Activated CD4-positive, alpha-beta T cell treated with anti-CD3 and anti-CD28 coated beads, Interleukin-2, amount 50 U/mL, for 16 hours (primary cell): ENCODE results near the gene SPTLC3.
A peak's percentile ranks its signal among the peaks of the same experiment; 100 is the strongest.

Experiments
- DNase-seq: peaks from one replicate; pipeline ENCODE4 v3.0.0-alpha.2; 2020

Gene SPTLC3

DNA sequence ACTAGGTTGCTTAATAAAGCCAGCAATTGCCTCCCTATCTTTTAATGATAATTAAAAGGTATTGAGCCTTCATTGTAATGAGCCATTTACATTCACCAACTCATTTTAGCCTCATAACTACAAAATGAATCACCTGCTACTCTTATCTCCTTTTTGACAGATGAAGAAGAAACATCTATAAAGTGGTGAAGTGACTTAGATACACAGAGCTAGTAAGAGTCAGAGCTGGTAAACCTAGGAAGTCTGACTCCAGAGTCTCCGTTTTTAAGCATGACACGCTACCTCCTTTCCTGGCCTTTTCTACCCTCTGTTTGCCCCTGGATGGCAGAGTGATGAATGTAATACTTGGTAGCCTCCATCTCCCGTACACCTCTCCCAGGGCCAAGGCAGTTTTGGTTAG lies 93.5 kb downstream of the SPTLC3 start:
- no peak for DNase-seq

DNA sequence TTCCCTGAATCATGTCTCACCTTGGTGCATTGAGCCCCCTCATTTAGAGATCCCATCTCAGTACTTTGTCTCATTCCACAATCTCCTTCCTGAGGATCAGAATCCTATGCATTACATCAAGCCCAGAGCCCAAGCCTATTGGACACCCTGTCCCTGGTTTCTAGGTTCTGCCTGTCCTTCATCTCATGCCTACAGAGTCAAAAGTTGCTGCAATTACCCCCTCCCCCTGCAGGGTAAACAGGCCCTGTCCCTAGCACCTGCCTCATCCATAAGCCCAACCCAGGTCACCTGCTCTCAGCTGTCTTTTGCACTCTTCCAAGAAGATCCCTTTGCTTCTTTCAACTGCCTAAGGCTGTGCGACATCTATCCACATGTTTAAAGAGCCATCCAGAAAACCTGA lies 93.9 kb downstream of the SPTLC3 start:
- no peak for DNase-seq

- DNase-seq: no peak
Observed at GRCh38 chr20:13105039-13105438, 96.3 kb downstream of the SPTLC3 start.

DNA sequence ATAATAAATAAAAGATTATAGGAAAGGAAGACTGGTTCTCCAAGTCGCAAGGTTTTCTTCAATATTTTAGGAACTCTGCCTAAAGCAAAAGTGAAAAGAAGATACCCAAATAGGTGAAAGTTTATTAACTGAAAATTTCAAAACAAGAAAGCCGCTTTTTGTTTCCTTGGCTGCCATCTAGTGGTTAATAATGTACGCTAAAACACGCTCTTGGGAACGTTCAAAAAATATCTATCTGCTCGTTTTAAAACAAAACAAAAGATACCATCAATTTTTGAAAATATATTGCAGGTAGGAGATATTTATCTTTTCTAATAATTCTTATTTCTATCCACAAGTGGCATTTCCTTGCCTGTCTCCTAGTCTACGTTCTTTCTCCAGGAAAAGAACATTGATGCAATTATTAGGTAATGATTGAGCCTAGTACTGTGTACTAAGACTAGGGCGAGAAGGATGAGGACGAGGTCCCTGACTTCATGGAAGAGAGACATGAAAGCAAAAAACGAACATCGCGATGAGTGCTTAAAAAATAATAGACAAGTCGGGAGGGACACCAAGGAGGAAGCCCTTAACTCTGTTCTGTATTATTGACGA lies 97.2 kb downstream of the SPTLC3 start:
- peak; percentile 22 for DNase-seq

GRCh38 chr20:13109658-13110057 lies 100.9 kb downstream of the SPTLC3 start:
- no peak for DNase-seq

- DNase-seq: no peak
Observed at GRCh38 chr20:13110796-13111195, 102.0 kb downstream of the SPTLC3 start.

DNA sequence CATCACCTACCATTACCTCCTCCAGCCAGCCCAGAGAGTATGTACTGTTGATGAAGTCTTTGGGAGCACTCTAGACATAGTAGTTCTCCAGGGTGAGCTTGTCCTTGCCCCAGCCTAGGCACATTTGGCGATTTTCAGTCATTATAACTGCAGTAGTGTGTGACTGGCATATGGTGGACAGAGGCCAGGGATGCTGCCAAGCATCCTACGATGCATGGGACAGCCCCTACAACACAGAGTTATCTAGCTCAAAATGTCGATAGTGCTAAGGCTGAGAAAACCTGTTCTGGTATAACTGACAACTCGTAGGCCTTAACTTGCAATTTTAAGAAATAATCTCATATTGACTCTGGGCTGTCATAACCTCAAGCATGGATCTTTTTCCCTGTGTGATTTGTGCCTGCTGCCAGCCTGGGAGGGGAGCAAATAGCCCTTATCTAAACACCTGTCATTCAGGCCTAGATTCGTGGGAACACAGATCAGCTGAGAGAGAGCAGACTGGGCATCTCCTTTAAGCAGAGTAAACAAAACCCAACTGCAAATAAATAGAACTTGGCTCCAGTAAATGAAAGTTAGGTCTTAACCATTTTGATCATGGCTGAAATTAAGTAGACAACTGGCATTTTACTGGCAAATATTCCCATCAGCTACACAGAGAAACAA lies 102.6 kb downstream of the SPTLC3 start:
- no peak for DNase-seq

GRCh38 chr20:13113731-13114130 lies 105.0 kb downstream of the SPTLC3 start:
- DNase-seq: no peak

DNA sequence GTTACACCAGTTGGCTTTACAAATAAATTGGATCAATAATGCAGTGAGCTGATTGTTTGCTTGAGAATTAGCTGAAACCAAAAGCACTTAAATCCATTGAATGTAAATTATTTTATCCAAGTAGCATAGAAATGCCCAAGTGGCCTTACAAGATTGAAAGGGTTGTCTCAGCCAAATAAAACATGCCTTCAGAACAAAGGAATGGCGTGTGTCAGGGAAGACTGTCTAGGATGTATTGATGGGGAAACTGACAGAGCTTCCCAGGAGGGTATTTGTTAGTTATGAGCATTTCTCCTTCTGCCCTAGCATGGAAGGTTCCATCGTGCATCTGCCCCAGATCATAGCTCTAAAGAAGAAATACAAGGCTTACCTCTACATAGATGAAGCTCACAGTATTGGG lies 108.4 kb downstream of the SPTLC3 start:
- no peak for DNase-seq

- DNase-seq: no peak
Observed at GRCh38 chr20:13118676-13119075, 109.9 kb downstream of the SPTLC3 start.

DNA sequence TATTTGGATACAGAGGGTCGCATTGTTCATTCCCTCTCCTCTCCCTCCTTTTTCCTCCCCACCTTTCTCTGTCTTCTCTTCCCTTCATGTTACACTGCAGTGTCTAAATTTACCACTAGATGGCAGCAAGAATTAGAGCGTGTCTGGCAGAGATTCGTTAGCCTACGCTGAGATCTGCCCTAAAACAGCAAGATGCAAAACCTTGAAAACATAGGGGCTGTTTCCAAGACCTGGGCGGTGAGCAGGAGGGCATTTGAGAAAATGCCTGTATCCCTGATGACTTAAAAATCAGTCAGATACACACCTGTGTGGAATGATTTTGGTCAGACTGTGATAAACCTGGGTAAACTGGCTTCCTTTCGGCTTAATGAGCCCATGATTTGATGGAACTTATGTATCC lies 110.8 kb downstream of the SPTLC3 start:
- peak; percentile 64 for DNase-seq

DNA sequence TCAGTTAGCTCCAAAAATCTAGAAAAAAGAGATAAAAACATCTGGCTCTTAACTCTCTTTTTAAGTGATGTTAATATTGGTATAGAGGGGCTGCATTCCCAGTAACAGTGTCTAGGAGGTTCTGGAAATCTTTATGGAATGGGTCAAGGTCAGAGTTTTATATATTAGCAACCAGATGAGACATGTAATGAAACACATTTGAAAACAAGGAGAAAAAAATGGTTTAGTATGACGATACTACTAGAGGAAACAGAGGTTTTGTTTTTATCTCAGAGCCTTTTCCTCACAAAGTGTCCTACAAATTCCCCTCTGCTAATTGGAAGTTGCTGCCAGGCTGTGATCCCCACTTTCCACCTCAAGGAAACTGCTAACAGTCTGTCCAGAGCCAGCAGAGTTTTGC lies 111.7 kb downstream of the SPTLC3 start:
- DNase-seq: no peak

GRCh38 chr20:13121840-13122515 lies 113.2 kb downstream of the SPTLC3 start:
- DNase-seq: no peak

GRCh38 chr20:13125486-13125885 lies 116.7 kb downstream of the SPTLC3 start:
- DNase-seq: no peak

- no peak for DNase-seq
Observed at GRCh38 chr20:13128173-13128572, 119.4 kb downstream of the SPTLC3 start.

DNA sequence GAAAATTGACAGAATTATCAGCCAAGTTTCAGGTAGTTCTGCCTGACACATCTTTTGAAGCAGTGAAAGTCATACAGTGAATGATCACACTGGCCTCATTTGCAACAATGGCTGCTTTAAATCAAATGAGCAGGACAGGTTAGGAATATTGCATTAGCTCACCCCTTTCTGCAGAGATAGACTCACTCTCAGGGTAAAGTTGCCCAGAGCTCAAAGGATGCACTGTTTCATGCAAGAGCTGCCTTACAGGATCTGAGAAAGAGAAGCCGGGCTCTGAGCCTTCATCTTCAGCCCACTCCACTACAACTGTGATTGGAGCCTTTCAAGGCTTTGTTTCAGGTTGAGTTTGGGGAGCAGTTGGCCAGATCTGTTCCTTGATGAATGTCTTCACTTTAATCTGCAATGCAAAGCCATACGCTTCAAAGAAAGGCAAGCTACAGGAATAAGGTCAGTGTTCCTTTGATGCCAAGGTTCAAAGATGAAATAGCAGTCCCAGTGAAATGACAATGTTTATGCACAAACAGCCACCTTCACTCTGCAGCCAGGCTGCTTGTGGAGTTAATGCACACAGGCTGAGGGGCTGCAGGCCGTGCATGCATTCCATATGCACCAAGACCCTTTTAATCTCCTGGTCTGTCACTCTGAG lies 121.4 kb downstream of the SPTLC3 start:
- DNase-seq: no peak

- no peak for DNase-seq
Observed at GRCh38 chr20:13130707-13131103, 121.9 kb downstream of the SPTLC3 start.

GRCh38 chr20:13131688-13132087 lies 122.9 kb downstream of the SPTLC3 start:
- no peak for DNase-seq

DNA sequence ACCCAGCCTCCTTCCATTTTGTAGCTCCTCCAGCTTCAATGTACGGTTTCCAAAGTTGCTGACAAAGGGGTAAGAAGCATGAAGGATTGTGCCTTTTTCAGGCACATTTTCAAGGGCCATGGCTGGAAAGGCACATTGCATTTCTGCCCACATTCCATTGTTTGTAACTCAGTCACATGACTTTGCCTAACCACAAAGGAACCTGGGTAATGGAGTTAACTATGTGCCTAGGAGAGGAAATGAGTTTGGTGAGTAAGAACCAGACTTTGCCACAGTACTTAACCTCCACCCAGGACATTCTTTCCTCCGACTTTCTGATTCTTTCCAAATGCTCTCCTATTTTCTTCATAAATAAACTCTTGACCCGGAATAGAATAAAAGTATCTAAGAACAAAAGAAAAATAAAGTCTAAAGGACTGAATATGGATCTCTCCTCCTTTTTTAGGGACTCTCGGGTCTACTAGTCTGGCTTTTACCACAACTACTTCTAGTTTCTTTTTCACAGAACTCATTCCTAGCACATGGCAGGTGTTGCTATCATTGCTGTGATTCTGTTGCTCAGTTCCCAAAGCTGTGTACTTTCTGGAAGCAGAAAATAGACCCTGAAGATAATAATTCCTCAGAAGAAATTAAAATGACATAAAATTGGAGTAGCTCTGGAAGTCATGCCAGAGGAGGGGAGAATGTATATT lies 130.8 kb downstream of the SPTLC3 start:
- no peak for DNase-seq

DNA sequence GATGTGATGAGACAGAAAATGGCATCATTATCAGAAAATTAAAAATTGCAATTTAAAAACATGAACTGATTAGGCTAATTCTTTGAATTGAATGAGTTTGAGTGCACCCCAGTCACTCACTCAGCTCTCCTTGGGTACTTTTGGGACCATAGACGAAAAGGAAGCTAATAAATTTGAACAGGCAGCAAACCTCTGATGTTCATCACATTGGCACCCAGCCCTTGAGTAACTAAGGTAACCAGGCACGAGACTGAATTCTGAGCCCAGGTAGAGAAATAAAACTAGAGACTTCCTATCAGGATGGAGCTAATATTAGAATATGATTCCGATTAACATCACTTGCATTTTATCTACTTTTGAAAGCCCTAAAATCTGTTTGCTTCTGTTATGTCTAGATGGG lies 131.4 kb downstream of the SPTLC3 start:
- DNase-seq: no peak

GRCh38 chr20:13140775-13141174 lies 132.0 kb downstream of the SPTLC3 start:
- no peak for DNase-seq

DNA sequence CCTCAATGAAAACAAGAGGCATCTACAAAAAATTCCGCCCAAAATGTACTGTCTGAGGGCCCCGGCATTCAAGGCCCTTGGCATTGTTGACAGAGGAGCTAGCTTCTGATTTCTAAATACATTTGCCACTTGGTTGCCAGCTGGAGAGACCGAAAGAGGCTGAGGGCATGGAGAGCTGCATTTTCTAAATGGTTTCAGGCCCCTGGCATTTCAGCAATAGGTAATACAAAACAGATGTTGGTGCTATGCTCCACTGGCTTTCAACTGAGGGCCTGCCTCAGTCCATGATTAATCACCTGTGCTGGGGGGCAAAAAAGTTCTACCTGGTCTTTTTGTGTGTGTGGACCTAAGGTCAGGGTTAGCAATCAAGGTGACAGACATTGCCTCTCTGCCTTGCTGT lies 132.8 kb downstream of the SPTLC3 start:
- no peak for DNase-seq

DNA sequence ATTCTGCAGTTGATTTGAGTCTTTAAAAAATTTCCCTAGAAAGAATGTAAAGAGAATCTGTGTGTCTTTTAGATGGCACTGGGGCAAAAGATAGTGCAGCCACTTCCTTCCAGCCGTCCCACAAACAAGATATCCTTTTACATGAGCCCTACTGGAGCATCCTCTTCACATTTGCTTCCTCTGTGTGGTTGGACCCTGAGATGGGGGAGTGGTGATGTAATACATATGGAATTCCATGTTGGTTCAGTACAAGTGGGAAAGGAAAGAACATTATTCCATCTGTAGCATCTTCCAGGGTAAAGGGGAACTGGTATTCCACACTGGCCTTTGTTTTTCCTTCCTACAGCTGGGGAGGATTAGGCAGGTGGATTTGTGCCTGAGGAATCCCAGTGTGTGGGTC lies 133.4 kb downstream of the SPTLC3 start:
- DNase-seq: no peak
